IMR-90 (cell line): ENCODE data around the gene DESI1. TPM values are rescaled to one million over a fixed set of nuclear protein-coding genes. Genes with fewer than 3 reads are reported as not detected.

Experiments
- ATAC-seq: fragments of 200-7000 bp; cut with Tn5 transposase; 2 replicates; pipeline ENCODE4 v1.9.1; 2020; ENCODE audit warnings: low read depth, mild to moderate bottlenecking, moderate library complexity
- BruUV-seq: library from RNA; stranded (reverse); fragments of 400-500 nt; replicated peaks from 2 replicates; lab custom pipeline; 2021; lab: Mats Ljungman, UMichigan
- CTCF ChIA-PET: fragments of 300-600 bp; formaldehyde crosslinking; extraction: SDS; loops from one replicate; lab custom pipeline; 2021; ENCODE audit warnings: antibody characterized with exemption; lab: Yijun Ruan, JAX
- POLR2A ChIA-PET: fragments of 300-600 bp; sonication (Branson Sonifier 250); formaldehyde crosslinking; loops from one replicate; lab custom pipeline; 2022; ENCODE audit warnings: antibody characterized with exemption; ENCODE audit not compliant: unreplicated experiment; lab: Charles Lee
- DNase-seq: peaks from one replicate; pipeline ENCODE4 v3.0.0; 2013
- H2AFZ ChIP-seq: replicated peaks from 2 replicates; pipeline ENCODE3; 2013; ENCODE audit warnings: low read length, mild to moderate bottlenecking; ENCODE audit not compliant: poor library complexity
- H2AK5ac ChIP-seq: 2 replicates; pipeline ENCODE4 v1.6.1; 2013; ENCODE audit warnings: low read depth, low read length, inconsistent platforms
- H2AK9ac ChIP-seq: replicated peaks from 2 replicates; pipeline ENCODE3; 2013; ENCODE audit warnings: mild to moderate bottlenecking, low read depth, low read length, moderate library complexity; ENCODE audit not compliant: poor library complexity
- H2BK120ac ChIP-seq: 2 replicates; pipeline ENCODE4 v1.6.1; 2013; ENCODE audit warnings: low read depth, low read length, inconsistent platforms
- H2BK15ac ChIP-seq: 3 replicates; pipeline ENCODE4 v1.6.1; 2013; ENCODE audit warnings: low read depth, low read length, inconsistent platforms
- H2BK20ac ChIP-seq: 2 replicates; pipeline ENCODE4 v1.6.1; 2013; ENCODE audit warnings: low read depth, mild to moderate bottlenecking, inconsistent platforms, low read length, moderate library complexity
- H2BK5ac ChIP-seq: 2 replicates; pipeline ENCODE4 v1.6.1; 2013; ENCODE audit warnings: mild to moderate bottlenecking, low read depth, low read length, inconsistent platforms; ENCODE audit not compliant: poor library complexity, severe bottlenecking
- H3K14ac ChIP-seq: replicated peaks from 2 replicates; pipeline ENCODE4 v1.6.1; 2013; ENCODE audit warnings: low read depth, low read length, inconsistent platforms
- H3K18ac ChIP-seq: 2 replicates; pipeline ENCODE4 v1.6.1; 2013; ENCODE audit warnings: low read depth, low read length, control low read depth
- H3K23ac ChIP-seq: 2 replicates; pipeline ENCODE4 v1.6.1; 2013; ENCODE audit warnings: low read depth, low read length, inconsistent platforms
- H3K27ac ChIP-seq: 2 replicates; pipeline ENCODE4 v1.5.1; 2013; ENCODE audit warnings: mild to moderate bottlenecking, control low read depth, low read length; ENCODE audit not compliant: insufficient read depth
- H3K27me3 ChIP-seq: 2 replicates; pipeline ENCODE4 v1.6.1; 2013; ENCODE audit warnings: low read length; ENCODE audit not compliant: control insufficient read depth, insufficient read depth
- H3K36me3 ChIP-seq: 2 replicates; pipeline ENCODE4 v1.6.1; 2013; ENCODE audit warnings: low read length, mixed read lengths; ENCODE audit not compliant: control insufficient read depth, insufficient read depth
- H3K4ac ChIP-seq: 2 replicates; pipeline ENCODE4 v1.6.1; 2013; ENCODE audit warnings: low read depth, low read length, inconsistent platforms
- H3K4me1 ChIP-seq: 2 replicates; pipeline ENCODE4 v1.6.1; 2013; ENCODE audit warnings: low read length, mixed read lengths; ENCODE audit not compliant: control insufficient read depth, insufficient read depth
- H3K4me2 ChIP-seq: 2 replicates; pipeline ENCODE4 v1.6.1; 2013; ENCODE audit warnings: low read depth, mild to moderate bottlenecking, control low read depth, low read length, moderate library complexity
- H3K4me3 ChIP-seq: 2 replicates; pipeline ENCODE4 v1.5.1; 2013; ENCODE audit warnings: low read depth, mild to moderate bottlenecking, control low read depth, low read length, moderate library complexity; ENCODE audit not compliant: insufficient read depth
- H3K56ac ChIP-seq: 2 replicates; pipeline ENCODE4 v1.6.1; 2013; ENCODE audit warnings: low read length, inconsistent platforms; ENCODE audit not compliant: insufficient read depth; ENCODE audit errors: extremely low read depth
- H3K79me1 ChIP-seq, 2 experiments: 2 replicates each; pipeline ENCODE4 v1.6.1; 2013; ENCODE audit warnings: low read length in 2 of 2, inconsistent platforms in 1 of 2, low read depth in 1 of 2
- H3K9ac ChIP-seq: 2 replicates; pipeline ENCODE4 v1.6.1; 2013; ENCODE audit warnings: low read depth, low read length, control low read depth
- H3K9me1 ChIP-seq: 2 replicates; pipeline ENCODE4 v1.6.1; 2013; ENCODE audit warnings: low read length, inconsistent platforms; ENCODE audit not compliant: insufficient read depth
- H3K9me3 ChIP-seq: 2 replicates; pipeline ENCODE4 v1.6.1; 2013; ENCODE audit warnings: low read length; ENCODE audit not compliant: control insufficient read depth, insufficient read depth
- H4K20me1 ChIP-seq: 2 replicates; pipeline ENCODE4 v1.6.1; 2013; ENCODE audit warnings: low read length, inconsistent platforms; ENCODE audit not compliant: insufficient read depth
- H4K5ac ChIP-seq: 2 replicates; pipeline ENCODE4 v1.6.1; 2013; ENCODE audit warnings: mild to moderate bottlenecking, low read depth, low read length, control low read depth
- H4K8ac ChIP-seq, 2 experiments: 2 replicates each; pipeline ENCODE4 v1.6.1; 2013; ENCODE audit warnings: low read depth in 2 of 2, low read length in 2 of 2, control low read depth in 1 of 2, inconsistent platforms in 1 of 2
- H4K91ac ChIP-seq: 2 replicates; pipeline ENCODE4 v1.6.1; 2013; ENCODE audit warnings: low read depth, low read length, inconsistent platforms; ENCODE audit not compliant: insufficient read depth
- BHLHE40 ChIP-seq: fragments of 150-350 bp; IDR thresholded peaks from 2 replicates; pipeline ENCODE4 v1.6.1; 2016; ENCODE audit warnings: mild to moderate bottlenecking, low read depth, low read length
- CEBPB ChIP-seq: IDR thresholded peaks from 2 replicates; pipeline ENCODE4 v1.6.1; 2012; ENCODE audit warnings: low read depth, low read length, improper control_type of control experiment
- CHD1 ChIP-seq: IDR thresholded peaks from 2 replicates; pipeline ENCODE4 v1.6.1; 2012; ENCODE audit warnings: low read depth, low read length, improper control_type of control experiment
- CTCF ChIP-seq: conservative IDR thresholded peaks from 2 replicates; pipeline ENCODE4 v1.5.1; 2012; ENCODE audit warnings: mild to moderate bottlenecking, low read depth, low read length, improper control_type of control experiment
- ELK1 ChIP-seq: fragments of 150-350 bp; IDR thresholded peaks from 2 replicates; pipeline ENCODE4 v1.6.1; 2016; ENCODE audit warnings: low read depth, mild to moderate bottlenecking, low read length, moderate library complexity, borderline replicate concordance
- FOS ChIP-seq: fragments of 150-350 bp; IDR thresholded peaks from 2 replicates; pipeline ENCODE4 v1.6.1; 2016; ENCODE audit warnings: low read depth, low read length
- MAFK ChIP-seq: IDR thresholded peaks from 2 replicates; pipeline ENCODE4 v1.6.1; 2012; ENCODE audit warnings: low read depth, low read length, improper control_type of control experiment
- MAZ ChIP-seq: IDR thresholded peaks from 2 replicates; pipeline ENCODE4 v1.6.1; 2012; ENCODE audit warnings: low read depth, mild to moderate bottlenecking, low read length, improper control_type of control experiment, moderate library complexity, borderline replicate concordance
- NFE2L2 ChIP-seq: fragments of 150-350 bp; IDR thresholded peaks from 2 replicates; pipeline ENCODE4 v1.6.1; 2016; ENCODE audit warnings: low read depth, mild to moderate bottlenecking, low read length
- POLR2A ChIP-seq: IDR thresholded peaks from 2 replicates; pipeline ENCODE4 v1.6.1; 2012; ENCODE audit warnings: mild to moderate bottlenecking, low read depth, low read length
- RAD21 ChIP-seq: IDR thresholded peaks from 2 replicates; pipeline ENCODE4 v1.6.1; 2012; ENCODE audit warnings: low read length, improper control_type of control experiment
- RCOR1 ChIP-seq: IDR thresholded peaks from 2 replicates; pipeline ENCODE4 v1.6.1; 2012; ENCODE audit warnings: mild to moderate bottlenecking, low read length, improper control_type of control experiment; ENCODE audit not compliant: insufficient replicate concordance
- RFX5 ChIP-seq: IDR thresholded peaks from 2 replicates; pipeline ENCODE4 v1.8.0; 2012; ENCODE audit warnings: low read depth, mild to moderate bottlenecking, low read length, moderate library complexity
- SMC3 ChIP-seq: fragments of 150-350 bp; IDR thresholded peaks from 2 replicates; pipeline ENCODE4 v1.6.1; 2016; ENCODE audit warnings: low read depth, mild to moderate bottlenecking, antibody characterized with exemption, low read length, moderate library complexity
- WGBS, 2 experiments: methylation state at CpG; one replicate each; pipeline versions ENCODE4 v1.1.5 to v1.1.7; 2013; ENCODE audit warnings: missing lambda C conversion rate in 2 of 2; ENCODE audit not compliant: insufficient read length in 1 of 2; ENCODE audit errors: extremely low coverage in 2 of 2; 5-methylcytosine and 5-hydroxymethylcytosine counted together
- dilution Hi-C: fragments of 300-500 bp; cut with HindIII; formaldehyde crosslinking; loops from one replicate; pipeline ENCODE4 v1.14.3; 2018; ENCODE audit warnings: low sequenced_read_pairs; ENCODE audit not compliant: unreplicated experiment
- in situ Hi-C: fragments of 300-500 bp; cut with MboI; formaldehyde crosslinking; loops from 3 replicates; pipeline ENCODE4 v1.14.3; 2019; ENCODE audit warnings: low sequenced_read_pairs, inconsistent platforms, mixed read lengths
- intact Hi-C: fragments of 100-400 bp; cut with micrococcal nuclease; formaldehyde crosslinking; loops from 2 replicates; pipeline ENCODE4 v1.10.0; 2022
- polyA plus RNA-seq, 3 experiments: library from polyadenylated mRNA; depleted of rRNA; stranded (reverse); fragments of >200 nt; gene quantifications; 2 replicates each; pipeline ENCODE4 v1.2.3, GENCODE V29; 2012; ENCODE audit warnings: low replicate concordance in 1 of 3
- total RNA-seq: library from RNA; depleted of rRNA; stranded (reverse); fragments of >200 nt; gene quantifications from 2 replicates; pipeline ENCODE4 v1.2.3, GENCODE V29; 2012

The DESI1 gene
- total and polyA plus RNA-seq, 2 of the 4 experiments (the other 2 are of a cell fraction) = 14.5 to 24.9 TPM

- Histone ChIP-seq H3K4me3 (peak overlapping the region; percentile 84), H2BK120ac (no peak overlapping the region), H4K20me1 (peaks cover 17% of the 10 kb centered on the region), H3K23ac (peak overlapping the region; percentile 99), H3K27me3 (no peaks in the 10 kb centered on the region), H2BK15ac (no peak overlapping the region), H2BK20ac (no peak overlapping the region), H3K27ac (peak overlapping the region; percentile 74), H3K18ac (no peak overlapping the region), H4K8ac (peak overlapping the region; percentile 62 to 68; a peak in 3 of 4 replicates), H3K4me2 (peak overlapping the region; percentile 79), H4K5ac (peak overlapping the region; percentile 49; the same call in 1 of the 2 replicates), H2AK9ac (peak overlapping the region; percentile 99), H2AFZ (peak overlapping the region; percentile 98), H3K4me1 (peaks cover 2% of the 10 kb centered on the region; the same call in 1 of the 2 replicates), H2AK5ac (peak overlapping the region; percentile 31), H3K14ac (peak overlapping the region; percentile 96), H2BK5ac (peak overlapping the region; percentile 66), H3K9me3 (no peaks in the 10 kb centered on the region), H4K91ac (peak overlapping the region; percentile 80), H3K36me3 (peaks cover 11% of the 10 kb centered on the region), H3K4ac (peak overlapping the region; percentile 87), H3K9me1 (0 out of 2 replicates have a peak, but pooled peaks cover 2% of the 10 kb centered on the region), H3K56ac (peak overlapping the region; percentile 58; the same call in 1 of the 2 replicates), H3K79me1 (peaks cover 15 to 55% of the 10 kb centered on the region in 2 experiments), H3K9ac (peak overlapping the region; percentile 75)
- ATAC-seq (0 out of 2 replicates have a peak, but pooled peaks have one; percentile 2), DNase-seq (no peak)
- dilution Hi-C loops (no loop called here), in situ Hi-C loops (no loop called here), intact Hi-C loops (loop anchor here (2.0 kb wide), 1 partner anchor 75 kb away; the partner anchor contains the start of gene POLR3H)
- TF ChIP-seq RFX5 = no peak
- TF ChIP-seq CEBPB = no peak
- no peak for TF ChIP-seq BHLHE40
- no peak for TF ChIP-seq MAFK
- no peak for TF ChIP-seq MAZ
- no peak for TF ChIP-seq RCOR1
- no peak for TF ChIP-seq CTCF
- TF ChIP-seq CHD1 = no peak
- TF ChIP-seq ELK1 = no peak
- no peak for TF ChIP-seq RAD21
- TF ChIP-seq FOS = no peak
- no peak for TF ChIP-seq SMC3
- TF ChIP-seq NFE2L2 = no peak
- no peak for TF ChIP-seq POLR2A
- 20% methylated on average over 1 of the region's 24 CpGs; no CpG with 5 or more reads in 1 of the 2 experiments for WGBS, 2 experiments
- no TSS peak for BruUV-seq
- CTCF ChIA-PET = no interaction called here
- POLR2A ChIA-PET = no interaction called here
These were observed 759 bp downstream of the DESI1 start for GRCh38 chr22:41619979-41620588.
